ENCODE data around the gene SLC5A10.
"Not testable (repeated sequence)": the region's sequence is repeated elsewhere in the genome, so short reads cannot be mapped to it uniquely, and the experiment has no call there.

GRCh38 chr17:19046782-19047375 lies 94.9 kb downstream of the SLC5A10 start, which contains the start of gene GRAP:
- not testable (repeated sequence) for TF ChIP-seq CTCF, POLR2A (IDR thresholded peaks at IDR 0.05)
